Peyer's patch (tissue), 4 donors: ENCODE data around the gene ARMH1.

Source experiments
- CTCF ChIP-seq, 6 experiments: fragments of 450-650 bp in 4 of 6; fragments of 200-600 bp in 2 of 6; sonication (generic) in 1 of 6; IDR thresholded peaks; one replicate each; pipeline ENCODE4 v1.5.1; 2017 to 2019; ENCODE audit warnings: antibody characterized with exemption in 6 of 6, mild to moderate bottlenecking in 3 of 6, moderate library complexity in 1 of 6
- POLR2A ChIP-seq, 2 donors: fragments of 450-650 bp; IDR thresholded peaks; one replicate each; pipeline ENCODE4 v1.5.1; 2017; ENCODE audit warnings: antibody characterized with exemption in 2 of 2, mild to moderate bottlenecking in 2 of 2, moderate library complexity in 2 of 2

- TF ChIP-seq CTCF (IDR thresholded peaks at IDR 0.05) (no peak), POLR2A (IDR thresholded peaks at IDR 0.05) (no peak)
Measured at GRCh38 chr1:44646261-44647110, 28.0 kb upstream of the ARMH1 start.
